Inflammatory macrophage treated with lipopolysaccharide for 1 hour (primary cell): ENCODE measurements around the gene MIB2.
"Not testable (repeated sequence)": the region's sequence is repeated elsewhere in the genome, so short reads cannot be mapped to it uniquely, and the experiment has no call there.

Source experiments
- DNase-seq, 2 donors: peaks; one replicate each; pipeline ENCODE4 v3.0.0-alpha.2; 2020 to 2022

MIB2 gene

DNA sequence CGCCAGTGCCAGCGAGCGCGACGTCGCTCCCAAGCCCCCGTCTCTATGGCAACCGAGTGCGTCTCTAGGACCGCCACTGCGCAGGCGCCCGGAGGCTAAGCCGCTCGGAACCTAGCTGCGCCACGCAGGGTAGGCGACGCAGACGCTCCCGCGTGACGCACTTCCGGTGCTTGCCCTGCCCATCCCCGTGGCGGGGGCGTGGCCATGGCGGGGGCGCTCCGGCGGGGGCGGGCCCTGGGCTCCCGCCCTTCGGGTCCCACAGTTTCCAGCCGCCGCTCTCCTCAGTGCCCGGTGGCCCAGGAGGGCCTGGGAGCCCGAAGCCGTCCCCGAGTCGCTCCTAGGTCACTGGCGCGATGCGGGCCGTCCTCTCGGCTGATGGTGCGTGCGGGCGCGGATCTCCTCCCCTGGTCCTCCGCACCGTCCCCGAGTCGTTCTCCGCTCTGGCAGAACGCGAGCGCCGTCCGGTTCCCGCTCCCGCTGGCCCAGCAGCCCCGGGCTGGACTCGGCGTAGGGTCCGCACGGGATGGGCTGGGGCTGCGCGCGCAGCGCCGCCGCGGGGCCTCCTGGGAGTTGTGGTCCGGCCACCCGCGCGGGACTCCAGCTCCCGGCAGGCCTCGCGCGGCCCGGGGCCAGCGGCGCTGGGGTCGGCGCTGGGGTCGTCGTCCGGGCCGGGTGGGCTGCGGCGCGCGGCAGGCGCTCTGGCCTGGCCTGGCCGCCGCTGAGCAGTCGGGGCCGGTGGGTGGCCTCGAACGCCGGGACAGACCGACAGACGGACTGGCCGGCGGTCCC, at the start of gene MIB2:
MIB2 (plus strand) TSS at position 245 of the 789 bp plus-strand sequence. CDS start 7,953 bp downstream, outside the sequence.
- peak; percentile 92 to 96 for DNase-seq

DNA sequence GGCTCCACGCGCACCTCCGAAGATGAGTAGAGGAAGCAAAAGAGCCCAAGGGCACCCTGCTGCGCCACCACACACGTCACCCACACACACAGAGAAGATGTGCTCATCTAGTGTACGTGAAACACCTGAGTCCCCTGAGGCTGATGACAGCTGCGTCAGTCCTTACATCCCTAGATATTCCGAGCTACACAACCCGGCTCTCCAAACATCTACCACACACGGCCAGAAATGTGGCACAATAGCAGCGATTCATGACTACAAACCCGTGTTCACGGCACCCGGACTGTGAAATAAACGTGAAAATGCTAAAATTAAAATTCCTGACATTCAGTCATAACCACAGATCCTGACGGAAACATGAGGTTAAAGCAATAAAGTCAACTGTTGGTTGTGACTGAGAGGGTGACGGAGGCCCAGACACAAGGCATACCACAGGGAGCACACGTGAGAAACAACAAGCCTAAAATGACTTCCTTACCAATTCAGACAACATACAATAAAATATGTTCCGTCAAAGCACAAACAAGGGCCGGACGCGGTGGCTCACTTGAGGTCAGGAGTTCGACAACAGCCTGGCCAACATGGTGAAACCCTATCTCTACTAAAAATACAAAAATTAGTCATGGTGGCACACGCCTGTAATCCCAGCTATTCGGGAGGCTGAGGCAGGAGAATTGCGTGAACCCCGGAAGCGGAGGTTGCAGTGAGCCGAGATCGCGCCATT, 48.0 kb upstream of the MIB2 start:
- no peak for DNase-seq

DNA sequence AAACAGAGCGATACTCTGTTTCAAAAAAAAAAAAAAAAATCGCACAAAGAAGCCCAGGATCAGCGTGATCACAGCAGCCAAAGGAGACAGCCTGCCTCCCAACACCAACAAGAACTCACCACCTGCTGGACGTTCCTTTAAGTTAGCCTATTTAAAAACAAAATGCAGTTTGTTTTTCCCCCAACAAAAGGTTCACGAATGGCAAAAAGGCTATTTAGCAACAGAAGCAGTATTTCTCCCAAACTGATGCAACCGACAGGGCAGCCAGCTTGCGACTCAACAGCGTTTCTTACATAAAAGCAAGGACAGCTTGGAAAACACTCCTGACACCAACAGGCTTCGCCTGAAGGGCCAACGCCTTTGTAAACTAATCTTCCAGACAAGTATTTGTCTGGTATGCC, 47.4 kb upstream of the MIB2 start:
- no peak for DNase-seq

DNA sequence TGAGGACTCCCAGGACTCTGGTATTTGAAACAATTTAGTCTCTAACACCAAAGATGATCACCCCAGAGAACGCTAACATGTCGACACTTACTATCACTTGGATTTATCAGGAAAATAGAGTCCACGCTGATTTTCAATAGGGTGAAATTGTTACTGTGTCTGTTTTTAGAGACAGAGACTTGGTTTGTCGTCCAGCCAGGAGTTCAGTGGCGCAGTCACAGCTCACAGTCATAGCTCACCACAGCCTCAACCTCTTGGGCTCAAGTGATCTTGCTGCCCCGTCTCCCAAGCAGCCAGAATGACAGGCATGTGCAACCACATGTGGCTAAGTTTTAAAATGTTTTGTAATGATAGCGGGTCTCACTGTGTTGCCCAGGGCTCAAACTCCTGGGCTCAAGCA, 46.0 kb upstream of the MIB2 start:
- no peak for DNase-seq

DNA sequence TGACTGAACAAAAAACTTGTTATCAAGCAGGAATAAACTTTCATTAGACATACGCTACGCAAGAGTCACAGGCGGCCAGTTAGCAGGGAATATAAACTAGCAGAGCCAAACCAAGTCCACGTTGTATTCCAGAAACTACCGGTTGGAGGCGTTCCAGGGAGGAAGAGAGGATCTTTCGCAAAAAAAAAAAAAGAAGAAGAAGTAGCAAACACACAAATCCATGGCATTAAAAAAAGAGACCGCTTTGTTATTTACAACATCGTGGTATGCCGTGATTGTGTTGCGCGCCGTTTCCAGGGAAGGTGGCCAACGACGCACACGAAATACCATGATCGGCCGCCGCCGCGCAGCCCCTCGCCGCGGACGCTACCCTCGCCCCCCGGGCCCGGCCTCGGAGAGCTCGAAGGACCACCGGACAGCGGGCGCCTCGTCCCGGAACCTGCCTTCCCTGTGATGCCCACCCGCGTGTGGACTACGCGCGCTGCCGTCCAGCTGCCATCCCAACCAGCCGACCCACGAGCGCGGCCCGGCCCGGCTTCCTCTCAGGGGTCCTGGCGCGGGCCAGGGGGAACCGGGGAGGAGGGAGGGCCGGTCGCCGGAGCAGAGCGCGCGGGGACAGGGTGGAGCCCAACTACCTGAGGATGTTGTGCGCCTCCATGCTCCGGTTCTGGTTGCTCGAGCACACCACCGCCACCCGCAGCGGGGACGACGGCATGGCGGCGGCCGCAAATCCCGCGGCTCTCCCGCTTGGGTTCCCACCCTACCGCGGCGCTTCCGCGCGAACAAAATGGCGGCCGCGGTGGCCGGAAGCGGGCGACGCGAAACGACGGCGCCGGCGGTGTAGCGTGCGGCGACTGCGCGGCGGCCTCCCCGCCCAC, 41.2 kb upstream of the MIB2 start:
- DNase-seq: peak; percentile 64 to 77

DNA sequence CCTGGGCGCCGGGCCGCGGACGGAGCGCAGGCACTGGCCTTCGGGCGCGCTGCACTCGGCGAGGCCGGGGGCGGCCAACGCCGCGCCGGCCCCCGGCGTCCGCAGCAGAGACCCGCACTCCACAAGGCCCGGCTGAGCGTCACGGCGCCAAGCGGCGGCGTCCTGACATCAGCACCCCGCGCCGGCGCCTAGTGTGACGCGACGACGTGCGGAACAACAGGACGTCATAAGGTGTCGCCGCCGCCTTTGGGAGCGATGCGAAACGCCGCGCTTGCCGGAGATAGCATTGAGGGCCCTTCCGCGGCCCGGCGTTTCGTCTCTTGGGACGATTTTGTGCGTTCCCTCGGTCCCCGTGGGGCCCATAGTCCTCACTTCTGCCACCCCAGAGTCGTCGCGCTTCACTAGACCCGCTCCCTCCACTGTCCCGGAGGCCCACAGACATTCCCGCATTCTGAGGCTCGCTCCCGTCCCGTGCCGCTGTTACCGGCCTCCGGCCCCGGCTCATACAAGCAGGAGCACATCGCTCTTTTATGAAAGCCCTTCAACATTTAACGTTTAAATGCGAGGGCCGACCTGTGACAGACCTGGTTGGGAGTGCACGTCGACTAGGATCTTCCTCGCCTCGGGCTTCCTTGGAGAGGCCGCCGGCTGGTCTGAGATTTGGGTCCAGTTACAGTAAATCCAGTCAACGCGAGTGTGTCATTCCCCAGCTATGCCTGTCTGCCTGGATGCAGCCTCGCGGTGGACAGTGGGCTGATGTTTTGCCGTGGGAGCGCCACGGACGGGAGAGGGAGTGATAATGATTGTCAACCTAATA, 40.4 kb upstream of the MIB2 start, which contains the start of gene SSU72:
SSU72 (minus strand) TSS at position 143 of the 817 bp plus-strand sequence. CDS start 306 bp downstream, outside the sequence.
- DNase-seq: peak; percentile 84 to 94

DNA sequence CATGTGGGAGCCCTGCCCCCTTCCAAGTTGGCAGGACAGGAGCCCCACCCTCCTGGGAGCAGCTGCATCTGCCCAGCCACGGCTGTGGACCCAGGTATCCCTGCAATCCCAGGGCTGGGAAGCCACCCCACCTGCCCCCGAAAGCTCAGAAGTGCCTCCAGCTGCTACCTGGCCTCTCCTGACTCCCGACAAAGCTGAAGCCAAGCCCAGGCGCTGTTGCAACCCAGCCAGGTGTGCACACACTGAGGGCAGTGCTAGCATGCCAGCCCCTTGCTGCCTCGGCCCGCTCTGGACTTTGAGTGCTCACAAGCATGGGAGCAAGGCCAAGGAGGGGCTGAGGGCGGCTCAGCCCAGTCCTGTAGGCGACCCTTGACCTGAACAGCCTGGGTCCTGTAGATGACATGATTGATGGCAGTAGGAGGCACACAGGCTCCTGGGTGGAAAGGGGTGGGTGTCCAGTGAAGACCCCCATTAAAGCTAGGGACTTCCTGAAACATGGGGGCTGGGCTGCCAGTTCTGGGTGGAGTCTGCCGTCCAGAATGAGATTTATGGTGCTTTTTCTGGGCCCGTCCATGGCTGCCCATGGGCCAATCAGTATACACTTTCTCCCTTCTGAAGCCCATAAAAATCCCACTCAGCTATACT, 37.8 kb upstream of the MIB2 start:
- no peak for DNase-seq

DNA sequence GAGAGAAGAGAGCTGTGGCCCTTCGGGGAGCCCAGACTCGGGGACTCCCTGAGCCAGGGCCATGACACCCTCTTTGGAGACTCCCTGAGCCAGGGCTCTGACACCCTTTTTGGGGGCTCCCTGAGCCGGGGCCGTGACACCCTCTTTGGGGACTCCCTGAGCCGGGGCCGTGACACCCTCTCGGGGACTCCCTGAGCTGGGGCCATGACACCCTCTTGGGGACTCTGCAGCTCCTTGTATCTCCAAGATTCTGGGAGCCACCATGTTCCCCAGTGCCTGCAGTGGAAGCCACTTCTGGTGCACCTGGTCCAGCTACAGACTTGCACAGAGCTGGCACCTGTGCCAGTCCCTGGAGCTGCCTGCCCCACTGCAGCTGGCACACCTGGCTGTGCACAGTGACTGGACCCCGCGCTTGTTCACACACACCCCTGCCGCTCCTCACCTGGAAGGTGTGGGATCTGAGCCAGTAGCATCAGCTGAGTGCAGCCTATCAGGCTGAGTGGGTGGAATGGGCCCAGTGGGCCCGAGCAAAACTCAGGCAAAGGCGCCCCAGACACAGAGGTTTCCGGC, 36.8 kb upstream of the MIB2 start:
- DNase-seq: no peak

DNA sequence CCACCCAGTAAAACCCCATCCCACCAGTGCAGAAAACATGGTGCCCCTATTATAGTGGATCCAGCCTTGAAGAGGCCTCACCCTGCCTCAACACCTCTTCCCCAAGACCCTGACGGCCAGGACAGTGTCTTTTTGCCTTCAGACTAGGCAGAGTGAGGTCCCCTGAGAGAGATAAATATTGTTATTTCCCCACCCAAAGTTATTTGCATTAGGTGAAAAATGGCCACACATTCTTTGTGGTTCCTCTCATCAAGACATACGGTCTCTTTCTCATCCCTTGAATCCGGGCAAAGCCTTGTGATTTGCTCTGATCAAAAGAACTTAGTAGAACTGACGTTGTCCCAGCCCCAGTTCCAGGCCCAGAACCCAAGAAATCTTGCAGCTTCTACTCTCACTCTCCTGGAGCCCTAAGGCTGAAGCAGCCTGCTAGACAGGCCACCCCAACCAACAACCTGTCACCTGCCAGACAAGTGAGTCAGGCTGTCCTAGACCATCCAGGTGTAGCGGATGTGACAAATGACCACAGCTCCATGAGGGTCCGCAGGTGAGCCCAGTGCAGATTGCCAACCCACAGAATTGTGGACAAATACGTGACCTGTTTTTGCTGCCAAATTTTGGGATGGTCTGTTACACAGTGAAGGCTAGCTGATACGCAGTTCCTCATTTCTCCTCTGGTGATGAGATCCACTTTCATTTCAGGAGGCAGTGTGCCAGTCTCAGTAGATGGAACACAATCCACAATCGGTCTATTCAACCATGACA, 32.5 kb upstream of the MIB2 start:
- no peak for DNase-seq

DNA sequence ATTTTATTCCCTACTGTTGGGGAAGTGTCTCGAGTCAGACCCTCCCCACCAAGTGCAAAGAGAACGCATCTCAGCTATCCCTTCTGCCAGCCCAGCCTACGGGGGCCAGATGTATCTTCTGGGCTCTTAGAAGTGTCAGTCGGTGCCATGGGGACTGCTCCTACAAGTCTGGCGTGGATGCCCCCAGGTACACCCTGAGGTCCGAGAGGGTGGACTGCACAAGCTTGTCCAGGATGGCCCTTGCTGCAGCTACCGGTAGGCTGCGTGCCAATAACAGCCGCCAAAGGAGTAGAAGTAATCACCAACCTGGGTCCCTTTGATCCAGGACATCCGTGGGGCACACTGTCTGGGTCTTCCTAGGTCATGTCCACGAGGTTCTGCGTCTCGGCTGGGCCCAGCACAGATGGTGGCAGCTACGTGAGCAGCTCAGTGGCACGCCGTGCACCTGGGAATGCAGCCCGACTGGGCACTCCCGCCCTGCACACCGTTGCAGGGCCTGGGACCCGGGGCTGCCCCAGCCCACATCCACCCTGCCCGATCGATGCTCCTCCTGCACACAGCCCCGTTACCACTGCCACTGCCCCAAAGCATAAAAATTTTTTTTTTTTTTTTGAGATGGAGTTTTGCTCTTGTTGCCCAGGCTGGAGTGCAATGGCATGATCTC, 31.8 kb upstream of the MIB2 start:
- DNase-seq: no peak

DNA sequence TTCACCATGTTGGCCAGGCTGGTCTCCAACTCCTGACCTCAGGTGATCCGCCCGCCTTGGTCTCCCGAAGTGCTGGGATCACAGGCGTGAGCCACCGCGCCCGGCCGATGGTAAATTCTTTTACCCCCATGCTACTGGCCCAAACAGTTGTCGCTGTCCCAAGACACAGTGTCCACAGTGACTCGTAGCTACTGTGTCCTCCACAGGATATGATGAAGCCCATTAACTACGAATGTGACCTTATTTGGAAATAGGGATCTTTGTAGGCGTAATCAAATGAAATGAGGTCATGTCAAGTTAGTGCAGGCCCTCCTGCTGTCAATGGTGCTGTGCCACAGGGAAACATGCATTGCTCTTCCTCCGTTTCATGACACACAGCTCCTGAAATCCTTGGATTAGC, 23.8 kb upstream of the MIB2 start:
- peak; percentile 35 to 37 for DNase-seq

DNA sequence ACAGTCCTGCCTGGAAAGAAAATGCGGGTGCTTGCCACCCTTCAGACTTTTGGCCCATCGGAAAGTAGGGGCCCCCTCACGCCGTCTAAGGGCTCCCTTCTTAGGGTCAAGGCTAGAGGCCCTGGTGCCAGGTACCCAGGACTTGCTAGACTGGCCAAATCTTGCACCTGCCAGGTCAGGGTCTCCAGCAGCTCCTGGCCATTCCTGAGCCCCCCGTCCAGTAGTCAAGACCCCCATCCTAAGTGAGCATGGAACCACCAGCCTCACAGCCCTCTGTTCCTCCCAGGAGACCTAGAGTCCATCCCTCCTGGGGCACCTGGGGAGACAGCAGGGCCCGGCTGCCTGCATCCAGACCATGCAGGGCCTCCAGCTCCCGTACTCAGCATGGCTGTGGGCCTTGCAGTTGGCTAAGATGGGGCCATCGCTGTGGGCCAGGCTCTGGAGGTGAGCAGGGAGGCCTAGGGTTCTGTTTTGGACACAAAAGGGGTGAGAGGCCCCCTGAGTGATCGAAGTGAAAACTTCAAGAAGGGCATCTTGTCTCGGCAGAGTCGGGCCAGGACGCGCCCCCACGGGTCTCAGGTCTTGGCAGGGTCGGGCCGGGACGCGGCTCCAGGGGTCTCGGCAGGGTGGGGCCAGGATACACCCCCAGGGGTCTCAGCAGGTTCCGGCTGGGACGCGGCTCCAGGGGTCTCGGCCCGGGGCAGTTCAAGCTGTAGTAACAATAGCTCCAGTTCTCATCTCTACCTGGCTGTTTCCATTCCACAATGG, 21.3 kb upstream of the MIB2 start:
- DNase-seq: no peak

DNA sequence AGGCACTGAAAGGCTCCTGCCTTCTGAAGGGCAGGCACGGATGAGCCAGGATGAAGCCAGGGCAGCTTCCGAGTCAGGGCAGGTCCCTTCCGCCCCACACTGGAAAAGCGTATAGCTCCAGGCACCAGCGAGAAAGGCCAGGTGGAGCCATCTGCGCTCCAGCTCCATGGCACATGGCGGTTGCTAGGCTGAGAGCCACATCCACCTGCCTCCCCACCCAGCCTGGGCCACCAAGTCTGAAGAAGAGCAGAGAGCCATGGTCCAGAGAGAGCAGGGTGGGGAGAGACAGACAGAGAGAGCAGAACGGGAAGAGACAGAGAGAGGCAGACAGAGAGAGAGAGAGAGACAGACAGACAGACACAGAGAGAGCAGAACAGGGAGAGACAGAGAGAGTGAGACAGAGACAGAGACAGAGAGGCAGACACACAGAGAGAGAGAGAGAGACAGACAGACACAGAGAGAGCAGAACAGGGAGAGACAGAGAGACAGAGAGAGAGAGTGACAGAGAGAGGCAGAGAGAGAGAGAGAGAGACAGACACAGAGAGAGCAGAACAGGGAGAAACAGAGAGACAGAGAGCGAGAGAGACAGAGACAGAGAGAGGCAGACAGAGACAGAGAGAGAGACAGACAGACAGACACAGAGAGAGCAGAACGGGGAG, 20.6 kb upstream of the MIB2 start:
- DNase-seq: no peak

DNA sequence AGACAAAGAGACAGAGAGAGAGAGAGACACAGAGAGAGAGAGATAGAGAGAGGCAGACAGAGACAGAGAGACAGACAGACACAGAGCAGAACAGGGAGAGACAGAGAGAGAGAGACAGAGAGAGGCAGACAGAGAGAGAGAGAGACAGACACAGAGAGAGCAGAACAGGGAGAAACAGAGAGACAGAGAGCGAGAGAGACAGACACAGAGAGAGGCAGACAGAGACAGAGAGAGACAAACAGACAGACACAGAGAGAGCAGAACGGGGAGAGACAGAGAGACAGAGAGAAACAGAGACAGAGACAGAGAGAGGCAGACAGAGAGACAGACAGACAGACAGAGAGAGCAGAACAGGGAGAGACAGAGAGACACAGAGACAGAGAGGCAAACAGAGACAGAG, 20.0 kb upstream of the MIB2 start:
- not testable (repeated sequence) for DNase-seq

DNA sequence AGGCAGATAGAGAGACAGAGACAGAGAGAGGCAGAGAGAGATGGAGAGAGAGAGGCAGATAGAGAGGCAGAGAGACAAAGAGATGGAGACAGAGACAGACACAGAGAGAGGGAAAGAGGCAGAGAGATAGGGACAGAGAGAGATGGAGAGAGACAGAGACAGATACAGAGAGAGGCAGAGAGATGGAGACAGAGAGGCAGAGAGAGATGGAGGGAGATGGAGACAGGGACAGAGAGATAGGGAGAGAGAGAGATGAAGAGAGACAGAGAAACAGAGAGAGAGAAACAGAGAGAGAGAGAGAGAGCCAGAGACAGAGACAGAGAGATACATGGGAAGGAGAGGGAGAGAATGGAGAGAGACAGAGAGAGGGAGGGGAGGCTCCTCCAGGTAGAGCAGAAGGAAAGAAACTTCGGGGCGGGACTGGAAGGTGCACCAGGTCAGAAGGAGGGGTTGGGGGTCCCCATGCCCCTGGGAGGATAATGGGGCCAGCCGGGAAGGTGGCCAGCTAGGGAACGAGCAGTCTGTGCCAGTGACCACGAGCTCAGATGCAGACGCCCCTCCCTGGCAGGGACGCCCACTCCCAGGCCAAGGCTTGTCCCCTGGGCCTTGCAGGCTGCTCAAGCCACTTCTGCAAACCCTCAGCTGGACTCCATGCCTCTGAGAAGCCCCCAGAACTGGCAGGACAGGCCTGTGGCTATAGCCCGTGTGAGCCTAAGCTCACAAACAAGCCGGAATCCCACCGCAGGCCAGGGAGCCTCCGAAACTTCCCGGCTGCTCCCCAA, 18.6 kb upstream of the MIB2 start:
- peak in 1 of 2 donors; percentile 20 for DNase-seq

DNA sequence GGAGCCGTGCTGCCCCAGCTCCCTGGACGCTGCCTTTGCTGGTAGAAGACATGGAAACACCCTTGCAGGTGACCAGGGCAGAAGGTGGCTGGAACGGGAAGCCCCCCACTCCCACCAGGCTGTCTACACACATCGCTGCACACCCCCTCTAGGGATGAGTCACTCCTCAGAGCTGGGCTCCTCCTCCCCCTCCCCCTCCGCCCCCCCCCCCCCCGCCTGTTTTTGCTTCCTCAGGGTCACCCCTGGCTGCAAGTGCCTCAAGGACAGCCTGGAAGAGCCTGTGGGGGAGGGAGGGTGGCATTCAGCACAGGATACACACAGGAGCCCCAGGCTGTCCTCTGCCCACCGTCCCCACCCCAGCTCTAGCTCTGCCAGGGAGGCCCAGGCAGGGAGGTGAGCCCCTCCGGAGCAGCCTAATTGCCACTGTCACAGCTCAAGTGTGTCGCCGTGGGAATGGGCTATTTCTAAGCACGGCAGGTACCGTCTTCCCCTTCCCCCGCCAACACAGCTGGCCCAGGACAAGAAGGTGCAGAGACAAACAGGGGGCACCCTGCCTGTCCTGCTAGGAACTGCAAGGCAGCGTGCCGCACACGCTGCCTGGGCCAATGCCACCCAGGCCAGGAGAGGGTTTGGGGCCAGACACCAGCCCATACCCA, 17.9 kb upstream of the MIB2 start:
- peak in 1 of 2 donors; percentile 23 for DNase-seq

DNA sequence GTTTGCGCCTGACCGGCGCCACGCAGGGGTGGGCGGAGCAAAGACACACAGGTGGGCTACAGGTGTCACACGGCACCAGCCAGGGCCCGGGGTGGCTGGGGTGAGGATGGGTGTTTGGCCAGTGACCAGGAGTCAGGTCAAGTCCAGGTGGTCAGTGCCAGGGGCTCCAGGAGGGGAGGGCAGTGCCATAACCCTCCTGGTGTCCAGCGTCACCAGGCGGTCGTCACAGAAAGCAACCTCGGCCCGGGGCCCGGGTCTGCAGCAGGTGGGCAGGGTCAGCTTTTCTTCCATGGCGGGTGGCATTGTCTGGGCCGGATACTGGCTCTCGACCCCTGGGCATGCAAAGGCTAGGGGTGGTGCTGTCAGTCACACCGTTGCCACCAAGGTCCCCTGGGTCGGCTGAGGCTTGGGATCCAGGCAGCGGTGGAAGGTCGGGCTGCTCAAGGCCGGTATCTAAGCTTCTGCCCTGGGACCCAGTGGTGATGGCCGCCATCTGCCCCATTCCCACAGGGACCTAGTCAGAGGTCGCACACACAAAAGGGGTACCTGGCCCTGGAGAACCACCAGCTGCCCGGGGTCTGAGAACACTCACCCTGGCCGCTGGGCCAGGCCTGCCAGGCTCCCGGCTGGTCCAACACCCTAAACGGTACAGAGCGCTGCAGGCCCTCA, 17.1 kb upstream of the MIB2 start:
- no peak for DNase-seq
